K562 (cell line): ENCODE data around the gene TBL2. TPM values are rescaled to one million over a fixed set of nuclear protein-coding genes. Genes with fewer than 3 reads are reported as not detected.
A peak's percentile ranks its signal among the peaks of the same experiment; 100 is the strongest.

Experiments
- ATAC-seq: fragments of 200-7000 bp; cut with Tn5 transposase; 3 replicates; pipeline ENCODE4 v1.9.1; 2020; ENCODE audit warnings: moderate library complexity
- BruUV-seq: library from RNA; stranded (reverse); fragments of 400-500 nt; replicated peaks from 2 replicates; lab custom pipeline; 2021; lab: Mats Ljungman, UMichigan
- CTCF ChIA-PET: fragments of 300-600 bp; formaldehyde crosslinking; extraction: SDS; loops from one replicate; lab custom pipeline; 2021; ENCODE audit warnings: low intra/inter-chr PET ratio; lab: Yijun Ruan, JAX
- POLR2A ChIA-PET: fragments of 300-600, 350-650 bp; sonication (Branson Sonifier 250); formaldehyde crosslinking; extraction: SDS; loops from one replicate; lab custom pipeline; 2021; ENCODE audit warnings: antibody characterized with exemption, inconsistent platforms; lab: Yijun Ruan, JAX
- DNase-seq, 4 experiments: peaks; one replicate each; pipeline versions ENCODE4 v3.0.0 to v3.0.0-alpha.2; 2011 to 2018; ENCODE audit warnings: low spot score in 3 of 4, mixed read lengths in 3 of 4; ENCODE audit errors: extremely low read depth in 1 of 4
- FAIRE-seq: peaks from 2 replicates; lab custom pipeline; 2011; peaks lifted over from hg19 to GRCh38; lab: Jason Lieb, UNC
- H2AFZ ChIP-seq: 2 replicates; pipeline ENCODE4 v1.6.0; 2011; ENCODE audit warnings: low read depth, low read length, control low read depth, inconsistent platforms
- H3K27ac ChIP-seq: fragments of 200-600 bp; 3 replicates; pipeline ENCODE4 v1.8.0; 2011; ENCODE audit warnings: low read depth, mild to moderate bottlenecking, control low read depth, inconsistent platforms, low read length, moderate library complexity, mixed read lengths; ENCODE audit errors: extremely low read depth
- H3K27me3 ChIP-seq, 2 experiments: fragments of 300-600 bp in 1 of 2; 2 replicates in 1 of 2; 3 replicates in 1 of 2; pipeline versions ENCODE4 v1.6.0 to v1.8.0; 2011; ENCODE audit warnings: inconsistent platforms in 2 of 2, low read length in 2 of 2, mild to moderate bottlenecking in 1 of 2, mixed read lengths in 1 of 2, moderate library complexity in 1 of 2; ENCODE audit not compliant: control insufficient read depth in 2 of 2, insufficient read depth in 2 of 2
- H3K36me3 ChIP-seq: fragments of 300-600 bp; 3 replicates; pipeline ENCODE4 v1.8.0; 2011; ENCODE audit warnings: mild to moderate bottlenecking, low read length, inconsistent platforms; ENCODE audit not compliant: control insufficient read depth, insufficient read depth
- H3K4me1 ChIP-seq, 2 experiments: fragments of 200-600 bp in 1 of 2; replicated peaks in 1 of 2; 2 replicates in 1 of 2; 3 replicates in 1 of 2; pipeline versions ENCODE4 v1.5.1 to v1.8.0; 2011; ENCODE audit warnings: inconsistent platforms in 2 of 2, low read length in 2 of 2, mild to moderate bottlenecking in 1 of 2, mixed read lengths in 1 of 2, moderate library complexity in 1 of 2; ENCODE audit not compliant: control insufficient read depth in 2 of 2, insufficient read depth in 2 of 2
- H3K4me2 ChIP-seq: 2 replicates; pipeline ENCODE4 v1.6.1; 2011; ENCODE audit warnings: low read length, control low read depth, inconsistent platforms, mixed read lengths; ENCODE audit not compliant: insufficient read depth
- H3K4me3 ChIP-seq: fragments of 200-600 bp; sonication (generic), shearing (Covaris generic); 2 replicates; pipeline ENCODE4 v1.5.1; 2016; ENCODE audit warnings: control low read depth, inconsistent platforms
- H3K79me2 ChIP-seq: fragments of 200-600 bp; 3 replicates; pipeline ENCODE4 v1.8.0; 2011; ENCODE audit warnings: low read length, inconsistent platforms; ENCODE audit not compliant: control insufficient read depth, insufficient read depth
- H3K9ac ChIP-seq, 2 experiments: 2 replicates each; pipeline versions ENCODE4 v1.6.0 to v1.6.1; 2011; ENCODE audit warnings: low read depth in 2 of 2, low read length in 2 of 2, control low read depth in 1 of 2, inconsistent platforms in 1 of 2, mild to moderate bottlenecking in 1 of 2, mixed read lengths in 1 of 2; ENCODE audit not compliant: insufficient read depth in 1 of 2
- H3K9me1 ChIP-seq: one replicate; pipeline ENCODE4 v1.6.0; 2011; ENCODE audit warnings: inconsistent platforms, mild to moderate bottlenecking, low read length, moderate library complexity; ENCODE audit not compliant: control insufficient read depth, insufficient read depth
- H3K9me3 ChIP-seq: replicated peaks from 2 replicates; pipeline ENCODE4 v1.5.1; 2011; ENCODE audit warnings: low read depth, low read length, inconsistent platforms; ENCODE audit not compliant: control insufficient read depth, insufficient read depth
- H4K20me1 ChIP-seq: replicated peaks from 2 replicates; pipeline ENCODE4 v1.6.1; 2011; ENCODE audit warnings: low read length, inconsistent platforms, mixed read lengths; ENCODE audit not compliant: control insufficient read depth, insufficient read depth
- CC2D1A ChIP-seq: fragments of 450-650 bp; IDR thresholded peaks from 2 replicates; pipeline ENCODE4 v1.6.1; 2017; ENCODE audit warnings: mild to moderate bottlenecking
- CREB1 ChIP-seq, 2 experiments: sonication (generic) in 1 of 2; formaldehyde crosslinking in 1 of 2; IDR thresholded peaks; 2 replicates each; pipeline versions ENCODE4 v1.6.1 to v1.8.0; 2012 to 2022; ENCODE audit warnings: inconsistent platforms in 1 of 2, mild to moderate bottlenecking in 1 of 2, missing genetic modification reagents in 1 of 2, moderate library complexity in 1 of 2
- CREM ChIP-seq: IDR thresholded peaks from 2 replicates; pipeline ENCODE4 v1.6.1; 2014; ENCODE audit warnings: antibody characterized with exemption, low read depth
- KLF6 ChIP-seq: fragments of 250-450 bp; sonication (Bioruptor Pico); IDR thresholded peaks from 2 replicates; pipeline ENCODE4 v1.4.0; 2020; ENCODE audit warnings: mild to moderate bottlenecking, moderate library complexity, borderline replicate concordance
- LEF1 ChIP-seq: fragments of 450-650 bp; IDR thresholded peaks from 2 replicates; pipeline ENCODE4 v1.6.1; 2016; ENCODE audit warnings: mild to moderate bottlenecking
- POLR2G ChIP-seq: fragments of 200-400 bp; formaldehyde crosslinking; IDR thresholded peaks from 2 replicates; pipeline ENCODE4 v1.6.1; 2017; ENCODE audit warnings: low read depth, mild to moderate bottlenecking, antibody characterized with exemption, low read length, moderate library complexity
- PTRF ChIP-seq: fragments of 450-650 bp; IDR thresholded peaks from 2 replicates; pipeline ENCODE4 v1.6.1; 2016; ENCODE audit warnings: mild to moderate bottlenecking, missing genetic modification characterization, missing compliant biosample characterization
- SP1 ChIP-seq: sonication (generic); formaldehyde crosslinking; IDR thresholded peaks from 2 replicates; pipeline ENCODE4 v1.8.1; 2022; ENCODE audit warnings: mild to moderate bottlenecking, missing genetic modification reagents
- THRA ChIP-seq: fragments of 450-650 bp; IDR thresholded peaks from 2 replicates; pipeline ENCODE4 v1.6.1; 2017; ENCODE audit warnings: mild to moderate bottlenecking, moderate library complexity
- UBTF ChIP-seq, 2 experiments: IDR thresholded peaks; 2 replicates each; pipeline ENCODE4 v1.6.1; 2012; ENCODE audit warnings: improper control_type of control experiment in 2 of 2, low read depth in 2 of 2, low read length in 2 of 2, borderline replicate concordance in 1 of 2
- ZBTB7A ChIP-seq: IDR thresholded peaks from 2 replicates; pipeline ENCODE4 v1.6.1; 2011; ENCODE audit warnings: low read depth, mild to moderate bottlenecking, low read length, moderate library complexity, borderline replicate concordance; ENCODE audit not compliant: control insufficient read depth
- ZNF143 ChIP-seq: sonication (generic); formaldehyde crosslinking; IDR thresholded peaks from 2 replicates; pipeline ENCODE4 v1.9.0; 2022; ENCODE audit warnings: mild to moderate bottlenecking, missing genetic modification reagents
- WGBS: fragments of 100-300 bp; shearing (Covaris generic); methylation state at CpG from one replicate; pipeline ENCODE4 v1.1.6; 2016; ENCODE audit warnings: low coverage, mixed read lengths; ENCODE audit not compliant: insufficient coverage; ENCODE audit errors: missing lambda C conversion rate; 5-methylcytosine and 5-hydroxymethylcytosine counted together
- in situ Hi-C: fragments of 300-500 bp; cut with MboI; formaldehyde crosslinking; loops from 4 replicates; pipeline ENCODE4 v1.15.0; 2018; ENCODE audit warnings: inconsistent platforms, mixed read lengths
- intact Hi-C: fragments of 100-400 bp; cut with micrococcal nuclease; formaldehyde crosslinking; loops from 2 replicates; pipeline ENCODE4 v1.14.2; 2022
- polyA plus RNA-seq, 8 experiments: library from polyadenylated mRNA; depleted of rRNA in 4 of 8; stranded (reverse) in 5 of 8; unstranded in 3 of 8; fragments of >200 nt; fragmentation: Nextera tagmentation in 2 of 8; fragmentation: Illumina TruSeq in 1 of 8; extraction: Ambion mirVana in 2 of 8; extraction: Trizol in 1 of 8; gene quantifications; 2 replicates each; pipeline versions ENCODE4 v1.2.1 to v1.2.3, GENCODE V29; 2011 to 2014; ENCODE audit warnings: inconsistent platforms in 1 of 8, missing spikeins in 1 of 8
- total RNA-seq, 7 experiments: library from RNA; depleted of rRNA in 6 of 7; stranded (reverse); fragments of >200 nt in 6 of 7; fragmentation: Illumina TruSeq in 2 of 7; extraction: Trizol in 2 of 7; gene quantifications; 2 replicates each; pipeline versions ENCODE4 v1.2.1 to v1.2.3, GENCODE V29; 2011 to 2021; ENCODE audit warnings: low replicate concordance in 1 of 7
- TF ChIP-seq, protein P1 (sequence below): fragments of 450-650 bp; IDR thresholded peaks from 2 replicates; pipeline ENCODE4 v1.6.1; 2018; ENCODE audit warnings: mild to moderate bottlenecking, low read depth; ENCODE audit not compliant: partially characterized antibody
- TF ChIP-seq, protein P2 (sequence below): fragments of 450-650 bp; formaldehyde crosslinking; IDR thresholded peaks from 2 replicates; pipeline ENCODE4 v1.4.0; 2022; ENCODE audit warnings: missing genetic modification characterization

The TBL2 gene
- total and polyA plus RNA-seq, 9 of the 15 experiments (the other 6 are each of a cell fraction or from before 2014, with no cell fraction given), result 2.5 to 123 (median 49.2) TPM

GRCh38 chr7:73605601-73606220 is 27.3 kb upstream of the TBL2 start:
- WGBS, result 29% methylated on average over 18 of the region's 23 CpGs
- peaks cover 5% of the 10 kb centered on the region for H4K20me1 ChIP-seq
- H3K4me2 ChIP-seq, result no peak overlapping the region
- no peaks in the 10 kb centered on the region for H3K9me3 ChIP-seq
- no peaks in the 10 kb centered on the region for H3K9me1 ChIP-seq
- ATAC-seq (no peak), DNase-seq (no peak), FAIRE-seq (no peak)
- in situ Hi-C loops (loop anchor here (5.0 kb wide), 2 partner anchors 127 to 247 kb away; no protein-coding TSS in a partner anchor), intact Hi-C loops (no loop called here)
- no peaks in the 10 kb centered on the region for H3K27me3 ChIP-seq
- no peaks in the 10 kb centered on the region for H3K79me2 ChIP-seq
- BruUV-seq, result no TSS peak
- ChIA-PET POLR2A (interaction anchor here (0.5 to 1.5 kb wide), 4 partner anchors 11 to 138 kb away, joined by 3 to 4 read pairs (median 3); partner anchors contain the start of gene BAZ1B), CTCF (interaction anchor here (0.6 to 2.1 kb wide), 5 partner anchors 62 to 249 kb away, joined by 4 to 24 read pairs (median 8); partner anchors contain the start of gene VPS37D)
- no peak overlapping the region for H2AFZ ChIP-seq
- peaks cover 0 to 41% of the 10 kb centered on the region in 2 experiments; a peak in 3 of 5 replicates for H3K4me1 ChIP-seq
- no peaks in the 10 kb centered on the region for H3K36me3 ChIP-seq
- H3K27ac ChIP-seq, result no peak overlapping the region
- no peak overlapping the region for H3K9ac ChIP-seq
- H3K4me3 ChIP-seq, result no peak overlapping the region
- TF ChIP-seq THRA (no peak), ZBTB7A (peak; percentile 26; the same call in 1 of the 2 replicates), KLF6 (CRISPR knock-in tag) (no peak), LEF1 (no peak), ZNF143 (CRISPR knock-in tag) (no peak), PTRF (no peak), CREM (0 out of 2 replicates have a peak, but pooled peaks have one; percentile 25), POLR2G (peak; percentile 63), CREB1 (IDR thresholded peaks at IDR 0.05) (peak; percentile 48; the same call in 1 of the 2 replicates), CREB1 (CRISPR knock-in tag; IDR thresholded peaks at IDR 0.05) (no peak), UBTF (IDR thresholded peaks at IDR 0.05; ENCODE audit: borderline replicate concordance in 1 of 2, low read depth in 2 of 2, low read length in 2 of 2) (no peak), SP1 (CRISPR knock-in tag) (no peak), CC2D1A (no peak)
- TF ChIP-seq, protein P1, sequence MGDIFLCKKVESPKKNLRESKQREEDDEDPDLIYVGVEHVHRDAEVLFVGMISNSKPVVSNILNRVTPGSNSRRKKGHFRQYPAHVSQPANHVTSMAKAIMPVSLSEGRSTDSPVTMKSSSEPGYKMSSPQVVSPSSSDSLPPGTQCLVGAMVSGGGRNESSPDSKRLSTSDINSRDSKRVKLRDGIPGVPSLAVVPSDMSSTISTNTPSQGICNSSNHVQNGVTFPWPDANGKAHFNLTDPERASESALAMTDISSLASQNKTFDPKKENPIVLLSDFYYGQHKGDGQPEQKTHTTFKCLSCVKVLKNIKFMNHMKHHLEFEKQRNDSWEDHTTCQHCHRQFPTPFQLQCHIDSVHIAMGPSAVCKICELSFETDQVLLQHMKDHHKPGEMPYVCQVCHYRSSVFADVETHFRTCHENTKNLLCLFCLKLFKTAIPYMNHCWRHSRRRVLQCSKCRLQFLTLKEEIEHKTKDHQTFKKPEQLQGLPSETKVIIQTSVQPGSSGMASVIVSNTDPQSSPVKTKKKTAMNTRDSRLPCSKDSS, result no peak
- TF ChIP-seq, protein P2, sequence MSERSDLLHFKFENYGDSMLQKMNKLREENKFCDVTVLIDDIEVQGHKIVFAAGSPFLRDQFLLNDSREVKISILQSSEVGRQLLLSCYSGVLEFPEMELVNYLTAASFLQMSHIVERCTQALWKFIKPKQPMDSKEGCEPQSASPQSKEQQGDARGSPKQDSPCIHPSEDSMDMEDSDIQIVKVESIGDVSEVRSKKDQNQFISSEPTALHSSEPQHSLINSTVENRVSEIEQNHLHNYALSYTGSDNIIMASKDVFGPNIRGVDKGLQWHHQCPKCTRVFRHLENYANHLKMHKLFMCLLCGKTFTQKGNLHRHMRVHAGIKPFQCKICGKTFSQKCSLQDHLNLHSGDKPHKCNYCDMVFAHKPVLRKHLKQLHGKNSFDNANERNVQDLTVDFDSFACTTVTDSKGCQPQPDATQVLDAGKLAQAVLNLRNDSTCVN (CRISPR knock-in tag), result no peak
